HCT116 (cell line): ENCODE data around the gene TMEM138. TPM values are rescaled to one million over a fixed set of nuclear protein-coding genes. Genes with fewer than 3 reads are reported as not detected.
A peak's percentile ranks its signal among the peaks of the same experiment; 100 is the strongest.

Experiments used
- ATAC-seq: fragments of 200-7000 bp; cut with Tn5 transposase; 2 replicates; pipeline ENCODE4 v1.9.1; 2020; ENCODE audit warnings: mild to moderate bottlenecking, moderate library complexity
- Bru-seq: library from RNA; stranded (reverse); fragments of 400-500 nt; gene quantifications from one replicate; lab custom pipeline; 2021; lab: Mats Ljungman, UMichigan
- BruChase-seq, 2 experiments: library from RNA; stranded (reverse); fragments of 400-500 nt; gene quantifications; one replicate each; lab custom pipeline; 2021; lab: Mats Ljungman, UMichigan
- BruUV-seq: library from RNA; stranded (reverse); fragments of 400-500 nt; replicated peaks from 2 replicates; lab custom pipeline; 2021; lab: Mats Ljungman, UMichigan
- CTCF ChIA-PET: fragments of 300-600 bp; sonication (Branson Sonifier 250); formaldehyde crosslinking; loops from one replicate; lab custom pipeline; 2021; ENCODE audit warnings: antibody characterized with exemption; lab: Charles Lee
- POLR2A ChIA-PET: fragments of 300-600, 350-600 bp; sonication (Branson Sonifier 250); formaldehyde crosslinking; loops from one replicate; lab custom pipeline; 2021; ENCODE audit warnings: antibody characterized with exemption; lab: Charles Lee
- RAD21 ChIA-PET, 2 experiments: fragments of 300-600 bp; sonication (Branson Sonifier 250); formaldehyde crosslinking; loops; one replicate each; lab custom pipeline; 2023; ENCODE audit warnings: low total read pairs in 2 of 2; ENCODE audit not compliant: uncharacterized antibody in 2 of 2, unreplicated experiment in 2 of 2, low non-redundant PET in 1 of 2; lab: Charles Lee
- DNase-seq: peaks from one replicate; pipeline ENCODE4 v3.0.0-alpha.2; 2010; ENCODE audit warnings: low read depth, low spot score
- H2AFZ ChIP-seq: fragments of 200-600 bp; shearing (Covaris generic), sonication (generic); 2 replicates; pipeline ENCODE4 v1.6.1; 2017; ENCODE audit warnings: low read depth, mixed run types, mixed read lengths, antibody characterized with exemption, low read length; ENCODE audit not compliant: poor library complexity, severe bottlenecking
- H3K27ac ChIP-seq: 2 replicates; pipeline ENCODE4 v1.5.1; 2012; ENCODE audit warnings: low read depth, low read length
- H3K27me3 ChIP-seq: fragments of 200-600 bp; sonication (generic); 2 replicates; pipeline ENCODE4 v1.6.1; 2016; ENCODE audit warnings: mixed run types, low read length, mixed read lengths; ENCODE audit not compliant: insufficient read depth
- H3K36me3 ChIP-seq, 2 experiments: fragments of 200-500 bp in 1 of 2; fragments of 200-600 bp in 1 of 2; sonication (Bioruptor generic) in 1 of 2; sonication (generic) in 1 of 2; 2 replicates each; pipeline versions ENCODE4 v1.5.1 to v1.6.1; 2014 to 2016; ENCODE audit warnings: low read length in 2 of 2, inconsistent platforms in 1 of 2, mixed read lengths in 1 of 2, mixed run types in 1 of 2; ENCODE audit not compliant: insufficient read depth in 2 of 2, control insufficient read depth in 1 of 2
- H3K4me1 ChIP-seq, 2 experiments: fragments of 200-600 bp in 1 of 2; sonication (generic) in 1 of 2; 2 replicates each; pipeline versions ENCODE4 v1.5.1 to v1.6.1; 2012 to 2017; ENCODE audit warnings: low read length in 2 of 2, inconsistent platforms in 1 of 2, mild to moderate bottlenecking in 1 of 2, mixed read lengths in 1 of 2, mixed run types in 1 of 2, moderate library complexity in 1 of 2; ENCODE audit not compliant: insufficient read depth in 2 of 2, control insufficient read depth in 1 of 2
- H3K4me2 ChIP-seq: fragments of 200-600 bp; sonication (generic); 2 replicates; pipeline ENCODE4 v1.6.1; 2017; ENCODE audit warnings: mixed run types, low read length, mixed read lengths
- H3K4me3 ChIP-seq, 2 experiments: fragments of 200-600 bp in 1 of 2; sonication (generic) in 1 of 2; replicated peaks in 1 of 2; 2 replicates each; pipeline ENCODE4 v1.5.1; 2011 to 2016; ENCODE audit warnings: low read length in 2 of 2, control low read depth in 1 of 2, low read depth in 1 of 2, mild to moderate bottlenecking in 1 of 2, mixed read lengths in 1 of 2, mixed run types in 1 of 2
- H3K79me2 ChIP-seq: fragments of 200-600 bp; sonication (generic); 2 replicates; pipeline ENCODE4 v1.6.1; 2017; ENCODE audit warnings: mild to moderate bottlenecking, mixed run types, low read length, moderate library complexity, mixed read lengths; ENCODE audit not compliant: insufficient read depth
- H3K9ac ChIP-seq: fragments of 200-600 bp; sonication (generic); 2 replicates; pipeline ENCODE4 v1.6.1; 2016; ENCODE audit warnings: low read length, mixed read lengths
- H3K9me2 ChIP-seq: fragments of 200-600 bp; sonication (generic), shearing (Covaris generic); 2 replicates; pipeline ENCODE4 v1.6.1; 2017; ENCODE audit warnings: mixed run types, mild to moderate bottlenecking, moderate library complexity; ENCODE audit not compliant: insufficient read depth
- H3K9me3 ChIP-seq, 2 experiments: fragments of 200-500 bp in 1 of 2; fragments of 200-600 bp in 1 of 2; sonication (Bioruptor generic) in 1 of 2; sonication (generic) in 1 of 2; 2 replicates each; pipeline ENCODE4 v1.6.1; 2014 to 2017; ENCODE audit warnings: low read length in 2 of 2, mixed read lengths in 2 of 2, inconsistent platforms in 1 of 2, low read depth in 1 of 2, mild to moderate bottlenecking in 1 of 2, mixed run types in 1 of 2, moderate library complexity in 1 of 2; ENCODE audit not compliant: control insufficient read depth in 1 of 2, insufficient read depth in 1 of 2
- H4K20me1 ChIP-seq: fragments of 200-600 bp; sonication (generic), shearing (Covaris generic); 2 replicates; pipeline ENCODE4 v1.6.1; 2017; ENCODE audit warnings: mixed run types, mild to moderate bottlenecking, moderate library complexity; ENCODE audit not compliant: insufficient read depth
- CBX3 ChIP-seq: IDR thresholded peaks from 2 replicates; pipeline ENCODE4 v1.6.1; 2012; ENCODE audit warnings: low read depth
- CEBPB ChIP-seq: IDR thresholded peaks from 2 replicates; pipeline ENCODE4 v1.6.1; 2012; ENCODE audit warnings: low read depth
- EGR1 ChIP-seq: IDR thresholded peaks from 2 replicates; pipeline ENCODE4 v1.6.1; 2012; ENCODE audit warnings: low read depth
- ELF1 ChIP-seq: IDR thresholded peaks from 2 replicates; pipeline ENCODE4 v1.6.1; 2012; ENCODE audit warnings: low read depth, borderline replicate concordance
- EZH2 ChIP-seq: fragments of 200-600 bp; sonication (generic); IDR thresholded peaks from 2 replicates; pipeline ENCODE4 v1.6.1; 2017; ENCODE audit warnings: antibody characterized with exemption, mixed run types
- FOSL1 ChIP-seq: IDR thresholded peaks from 2 replicates; pipeline ENCODE4 v1.6.1; 2012; ENCODE audit warnings: low read depth
- JUND ChIP-seq: IDR thresholded peaks from 2 replicates; pipeline ENCODE4 v1.6.1; 2012
- POLR2AphosphoS5 ChIP-seq: IDR thresholded peaks from 2 replicates; pipeline ENCODE4 v1.6.1; 2011; ENCODE audit warnings: mild to moderate bottlenecking, low read depth, low read length, moderate library complexity
- RAD21 ChIP-seq: IDR thresholded peaks from 2 replicates; pipeline ENCODE4 v1.6.1; 2012; ENCODE audit warnings: low read depth, mild to moderate bottlenecking
- SIN3A ChIP-seq: IDR thresholded peaks from 2 replicates; pipeline ENCODE4 v1.6.1; 2012; ENCODE audit warnings: low read depth
- SP1 ChIP-seq: IDR thresholded peaks from 2 replicates; pipeline ENCODE4 v1.6.1; 2012; ENCODE audit warnings: low read depth
- SRF ChIP-seq: IDR thresholded peaks from 2 replicates; pipeline ENCODE4 v1.6.1; 2012; ENCODE audit warnings: low read depth
- TCF7L2 ChIP-seq: IDR thresholded peaks from 2 replicates; pipeline ENCODE4 v1.7.0; 2011; ENCODE audit warnings: borderline replicate concordance, inconsistent platforms; ENCODE audit not compliant: insufficient read depth, insufficient read length; ENCODE audit errors: extremely low read depth
- YY1 ChIP-seq: IDR thresholded peaks from 2 replicates; pipeline ENCODE4 v1.6.1; 2011; ENCODE audit warnings: low read length, low read depth, moderate library complexity, mild to moderate bottlenecking; ENCODE audit not compliant: insufficient replicate concordance; ENCODE audit errors: extremely low read depth
- ZFX ChIP-seq: fragments of 450-650 bp; IDR thresholded peaks from 2 replicates; pipeline ENCODE4 v1.6.1; 2017
- intact Hi-C: fragments of 100-400 bp; cut with micrococcal nuclease; formaldehyde crosslinking; loops from 2 replicates; pipeline ENCODE4 v1.10.0; 2022
- long read RNA-seq: library from polyadenylated mRNA; unstranded; transcript quantifications from one replicate; pipeline ENCODE4 v2.0.0, GENCODE V29; 2021; ENCODE audit not compliant: unreplicated experiment
- polyA plus RNA-seq: library from polyadenylated mRNA; unstranded; fragments of >200 nt; gene quantifications from 2 replicates; pipeline ENCODE4 v1.2.1, GENCODE V29; 2012; ENCODE audit warnings: missing spikeins
- total RNA-seq: library from RNA; stranded (reverse); gene quantifications from one replicate; pipeline ENCODE4 v1.2.1, GENCODE V29; 2021; ENCODE audit not compliant: unreplicated experiment
- TF ChIP-seq, protein P1 (sequence below), 3 experiments: fragments of 200-600 bp in 1 of 3; sonication (generic) in 1 of 3; IDR thresholded peaks in 2 of 3; conservative IDR thresholded peaks in 1 of 3; 2 replicates each; pipeline ENCODE4 v1.5.1; 2012 to 2017; ENCODE audit warnings: low read depth in 2 of 3, low read length in 2 of 3, antibody characterized with exemption in 1 of 3, borderline replicate concordance in 1 of 3, control low read depth in 1 of 3, mild to moderate bottlenecking in 1 of 3, mixed read lengths in 1 of 3, mixed run types in 1 of 3, moderate library complexity in 1 of 3; ENCODE audit not compliant: insufficient read depth in 1 of 3
- TF ChIP-seq, protein P2 (sequence below): IDR thresholded peaks from 2 replicates; pipeline ENCODE4 v1.6.1; 2012; ENCODE audit warnings: low read depth
- TF ChIP-seq, protein P3 (sequence below): IDR thresholded peaks from 2 replicates; pipeline ENCODE4 v1.6.1; 2012
- TF ChIP-seq, protein P4 (sequence below): IDR thresholded peaks from 2 replicates; pipeline ENCODE4 v1.6.1; 2012

The TMEM138 gene
- total RNA-seq (45.0 TPM), Bru-seq, nascent RNA (percentile 87 among the genes with signal in this experiment), BruChase-seq, experiment 1, labeled RNA remaining after a 6-hour chase (percentile 80 among the genes with signal in this experiment), BruChase-seq, experiment 2, labeled RNA remaining after a 2-hour chase (percentile 88 among the genes with signal in this experiment)
- 25.5 and 37.8 TPM in 2 replicates for polyA plus RNA-seq
- long read RNA-seq, transcript TMEM138-201 (5 exons, 1,848 nt): major isoform, 15 of 40 reads
- long read RNA-seq, partial matches to known transcripts: 1 of 40 reads
- long read RNA-seq, other reads (novel, unspliced or antisense): 18 of 40 reads

DNA sequence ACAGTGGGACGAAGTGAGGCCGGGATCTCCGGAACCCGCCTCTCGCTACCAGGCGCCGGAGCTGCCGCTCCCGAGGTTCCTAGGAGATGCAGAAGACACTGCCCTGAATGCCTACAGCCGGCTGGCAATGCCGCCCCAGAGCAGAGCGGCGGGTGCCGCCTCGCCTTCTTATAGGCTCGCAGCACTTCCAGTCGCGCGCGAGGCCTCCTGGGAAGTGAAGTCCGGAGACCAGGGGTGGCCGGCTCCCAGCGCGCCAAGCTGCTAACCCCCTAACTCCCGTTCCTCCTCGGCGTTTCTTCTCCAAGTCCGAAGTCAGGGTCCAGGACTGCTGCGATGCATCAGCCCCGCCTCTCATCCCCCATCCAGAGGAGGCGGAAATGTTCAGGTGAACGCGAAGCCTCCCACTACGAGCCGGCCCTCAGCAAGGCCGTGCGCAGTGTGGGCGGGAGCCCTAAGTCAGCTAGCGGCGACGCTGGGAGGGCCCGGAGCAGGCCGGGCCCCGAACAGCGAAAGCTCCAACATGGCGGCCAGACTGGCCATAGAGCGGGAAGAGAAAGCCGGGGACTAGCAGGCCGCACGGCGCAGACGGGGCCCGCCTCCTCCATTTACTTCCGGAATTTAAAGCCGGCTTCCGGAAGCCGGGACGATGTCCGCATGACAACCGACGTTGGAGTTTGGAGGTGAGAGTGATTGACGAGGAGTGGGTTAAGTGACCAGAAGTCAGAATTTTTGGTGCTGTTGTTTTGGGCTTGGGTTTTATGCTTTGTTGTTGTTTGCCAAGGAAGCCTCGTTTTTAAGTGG lies at the start of gene TMEM138, which contains the start of gene CYB561A3:
TSS of gene TMEM138 (plus strand) at position 634 of the 801 bp plus-strand sequence. CDS start 2,017 bp downstream, outside the sequence.
TSS of gene CYB561A3 (minus strand) at position 142 of the 801 bp plus-strand sequence. CDS start 5,169 bp downstream, outside the sequence.
- intact Hi-C loops: no loop called here
- H3K4me1 ChIP-seq: peaks cover 0 to 22% of the 10 kb centered on the region in 2 experiments; a peak in 2 of 4 replicates
- peak within 1 kb of the TSS; percentile 85 for H3K9ac ChIP-seq
- H3K9me3 ChIP-seq: no peaks in the 10 kb centered on the region
- ATAC-seq (peak; percentile 92), DNase-seq (peak; percentile 88)
- peak within 1 kb of the TSS; percentile 89 to 93 for H3K4me3 ChIP-seq
- ChIA-PET CTCF (interaction anchor here (1.1 to 2.9 kb wide), 4 partner anchors 23 to 84 kb away, joined by 4 to 25 read pairs (median 10); no protein-coding TSS in a partner anchor), RAD21 (no interaction called here), POLR2A (interaction anchor here (0.7 to 5.0 kb wide), 18 partner anchors 9 to 448 kb away, joined by 3 to 45 read pairs (median 4); partner anchors contain the start of genes CPSF7, DDB1, SDHAF2 and TKFC)
- no peaks in the 10 kb centered on the region for H4K20me1 ChIP-seq
- H3K4me2 ChIP-seq: peak within 1 kb of the TSS; percentile 94
- H3K36me3 ChIP-seq: peaks cover 12 to 28% of the 10 kb centered on the region in 2 experiments
- H3K79me2 ChIP-seq: peaks cover 35% of the 10 kb centered on the region
- H3K27me3 ChIP-seq: no peaks in the 10 kb centered on the region
- peak within 1 kb of the TSS; percentile 80 for H2AFZ ChIP-seq
- H3K9me2 ChIP-seq: no peaks in the 10 kb centered on the region
- H3K27ac ChIP-seq: peak within 1 kb of the TSS; percentile 97
- BruUV-seq: no TSS peak
- TF ChIP-seq CBX3: peak; percentile 76; the same call in 1 of the 2 replicates
- peak; percentile 95 for TF ChIP-seq SIN3A
- TF ChIP-seq, protein P1, sequence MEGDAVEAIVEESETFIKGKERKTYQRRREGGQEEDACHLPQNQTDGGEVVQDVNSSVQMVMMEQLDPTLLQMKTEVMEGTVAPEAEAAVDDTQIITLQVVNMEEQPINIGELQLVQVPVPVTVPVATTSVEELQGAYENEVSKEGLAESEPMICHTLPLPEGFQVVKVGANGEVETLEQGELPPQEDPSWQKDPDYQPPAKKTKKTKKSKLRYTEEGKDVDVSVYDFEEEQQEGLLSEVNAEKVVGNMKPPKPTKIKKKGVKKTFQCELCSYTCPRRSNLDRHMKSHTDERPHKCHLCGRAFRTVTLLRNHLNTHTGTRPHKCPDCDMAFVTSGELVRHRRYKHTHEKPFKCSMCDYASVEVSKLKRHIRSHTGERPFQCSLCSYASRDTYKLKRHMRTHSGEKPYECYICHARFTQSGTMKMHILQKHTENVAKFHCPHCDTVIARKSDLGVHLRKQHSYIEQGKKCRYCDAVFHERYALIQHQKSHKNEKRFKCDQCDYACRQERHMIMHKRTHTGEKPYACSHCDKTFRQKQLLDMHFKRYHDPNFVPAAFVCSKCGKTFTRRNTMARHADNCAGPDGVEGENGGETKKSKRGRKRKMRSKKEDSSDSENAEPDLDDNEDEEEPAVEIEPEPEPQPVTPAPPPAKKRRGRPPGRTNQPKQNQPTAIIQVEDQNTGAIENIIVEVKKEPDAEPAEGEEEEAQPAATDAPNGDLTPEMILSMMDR (IDR thresholded peaks at IDR 0.05 in 2 of 3, conservative IDR thresholded peaks at IDR 0.05 in 1 of 3; ENCODE audit: borderline replicate concordance in 1 of 3, insufficient read depth in 1 of 3, low read depth in 2 of 3, low read length in 2 of 3): no peak
- TF ChIP-seq, protein P2, sequence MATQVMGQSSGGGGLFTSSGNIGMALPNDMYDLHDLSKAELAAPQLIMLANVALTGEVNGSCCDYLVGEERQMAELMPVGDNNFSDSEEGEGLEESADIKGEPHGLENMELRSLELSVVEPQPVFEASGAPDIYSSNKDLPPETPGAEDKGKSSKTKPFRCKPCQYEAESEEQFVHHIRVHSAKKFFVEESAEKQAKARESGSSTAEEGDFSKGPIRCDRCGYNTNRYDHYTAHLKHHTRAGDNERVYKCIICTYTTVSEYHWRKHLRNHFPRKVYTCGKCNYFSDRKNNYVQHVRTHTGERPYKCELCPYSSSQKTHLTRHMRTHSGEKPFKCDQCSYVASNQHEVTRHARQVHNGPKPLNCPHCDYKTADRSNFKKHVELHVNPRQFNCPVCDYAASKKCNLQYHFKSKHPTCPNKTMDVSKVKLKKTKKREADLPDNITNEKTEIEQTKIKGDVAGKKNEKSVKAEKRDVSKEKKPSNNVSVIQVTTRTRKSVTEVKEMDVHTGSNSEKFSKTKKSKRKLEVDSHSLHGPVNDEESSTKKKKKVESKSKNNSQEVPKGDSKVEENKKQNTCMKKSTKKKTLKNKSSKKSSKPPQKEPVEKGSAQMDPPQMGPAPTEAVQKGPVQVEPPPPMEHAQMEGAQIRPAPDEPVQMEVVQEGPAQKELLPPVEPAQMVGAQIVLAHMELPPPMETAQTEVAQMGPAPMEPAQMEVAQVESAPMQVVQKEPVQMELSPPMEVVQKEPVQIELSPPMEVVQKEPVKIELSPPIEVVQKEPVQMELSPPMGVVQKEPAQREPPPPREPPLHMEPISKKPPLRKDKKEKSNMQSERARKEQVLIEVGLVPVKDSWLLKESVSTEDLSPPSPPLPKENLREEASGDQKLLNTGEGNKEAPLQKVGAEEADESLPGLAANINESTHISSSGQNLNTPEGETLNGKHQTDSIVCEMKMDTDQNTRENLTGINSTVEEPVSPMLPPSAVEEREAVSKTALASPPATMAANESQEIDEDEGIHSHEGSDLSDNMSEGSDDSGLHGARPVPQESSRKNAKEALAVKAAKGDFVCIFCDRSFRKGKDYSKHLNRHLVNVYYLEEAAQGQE: no peak
- no peak for TF ChIP-seq TCF7L2
- TF ChIP-seq, protein P3, sequence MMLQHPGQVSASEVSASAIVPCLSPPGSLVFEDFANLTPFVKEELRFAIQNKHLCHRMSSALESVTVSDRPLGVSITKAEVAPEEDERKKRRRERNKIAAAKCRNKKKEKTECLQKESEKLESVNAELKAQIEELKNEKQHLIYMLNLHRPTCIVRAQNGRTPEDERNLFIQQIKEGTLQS: no peak
- peak; percentile 86 for TF ChIP-seq EGR1
- peak; percentile 98 for TF ChIP-seq POLR2AphosphoS5
- TF ChIP-seq ZFX: peak; percentile 96
- no peak for TF ChIP-seq FOSL1
- peak; percentile 97 for TF ChIP-seq YY1
- TF ChIP-seq SP1: peak; percentile 51; the same call in 1 of the 2 replicates
- no peak for TF ChIP-seq JUND
- TF ChIP-seq ELF1: peak; percentile 49; the same call in 1 of the 2 replicates
- no peak for TF ChIP-seq RAD21
- no peak for TF ChIP-seq EZH2
- TF ChIP-seq, protein P4, sequence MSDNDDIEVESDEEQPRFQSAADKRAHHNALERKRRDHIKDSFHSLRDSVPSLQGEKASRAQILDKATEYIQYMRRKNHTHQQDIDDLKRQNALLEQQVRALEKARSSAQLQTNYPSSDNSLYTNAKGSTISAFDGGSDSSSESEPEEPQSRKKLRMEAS: peak; percentile 93
- peak; percentile 56; the same call in 1 of the 2 replicates for TF ChIP-seq SRF
- no peak for TF ChIP-seq CEBPB
